HCT116 (cell line): ENCODE results near the gene MGST3. TPM values are rescaled to one million over a fixed set of nuclear protein-coding genes. Genes with fewer than 3 reads are reported as not detected.

Experiments
- ATAC-seq: fragments of 200-7000 bp; cut with Tn5 transposase; 2 replicates; pipeline ENCODE4 v1.9.1; 2020; ENCODE audit warnings: mild to moderate bottlenecking, moderate library complexity
- BruUV-seq: library from RNA; stranded (reverse); fragments of 400-500 nt; replicated peaks from 2 replicates; lab custom pipeline; 2021; lab: Mats Ljungman, UMichigan
- CTCF ChIA-PET: fragments of 300-600 bp; sonication (Branson Sonifier 250); formaldehyde crosslinking; loops from one replicate; lab custom pipeline; 2021; ENCODE audit warnings: antibody characterized with exemption; lab: Charles Lee
- POLR2A ChIA-PET: fragments of 300-600, 350-600 bp; sonication (Branson Sonifier 250); formaldehyde crosslinking; loops from one replicate; lab custom pipeline; 2021; ENCODE audit warnings: antibody characterized with exemption; lab: Charles Lee
- RAD21 ChIA-PET, 2 experiments: fragments of 300-600 bp; sonication (Branson Sonifier 250); formaldehyde crosslinking; loops; one replicate each; lab custom pipeline; 2023; ENCODE audit warnings: low total read pairs in 2 of 2; ENCODE audit not compliant: uncharacterized antibody in 2 of 2, unreplicated experiment in 2 of 2, low non-redundant PET in 1 of 2; lab: Charles Lee
- DNase-seq: peaks from one replicate; pipeline ENCODE4 v3.0.0-alpha.2; 2010; ENCODE audit warnings: low read depth, low spot score
- H2AFZ ChIP-seq: fragments of 200-600 bp; shearing (Covaris generic), sonication (generic); 2 replicates; pipeline ENCODE4 v1.6.1; 2017; ENCODE audit warnings: low read depth, mixed run types, mixed read lengths, antibody characterized with exemption, low read length; ENCODE audit not compliant: poor library complexity, severe bottlenecking
- H3K27ac ChIP-seq: 2 replicates; pipeline ENCODE4 v1.5.1; 2012; ENCODE audit warnings: low read depth, low read length
- H3K27me3 ChIP-seq: fragments of 200-600 bp; sonication (generic); 2 replicates; pipeline ENCODE4 v1.6.1; 2016; ENCODE audit warnings: mixed run types, low read length, mixed read lengths; ENCODE audit not compliant: insufficient read depth
- H3K36me3 ChIP-seq, 2 experiments: fragments of 200-500 bp in 1 of 2; fragments of 200-600 bp in 1 of 2; sonication (Bioruptor generic) in 1 of 2; sonication (generic) in 1 of 2; 2 replicates each; pipeline versions ENCODE4 v1.5.1 to v1.6.1; 2014 to 2016; ENCODE audit warnings: low read length in 2 of 2, inconsistent platforms in 1 of 2, mixed read lengths in 1 of 2, mixed run types in 1 of 2; ENCODE audit not compliant: insufficient read depth in 2 of 2, control insufficient read depth in 1 of 2
- H3K4me1 ChIP-seq, 2 experiments: fragments of 200-600 bp in 1 of 2; sonication (generic) in 1 of 2; 2 replicates each; pipeline versions ENCODE4 v1.5.1 to v1.6.1; 2012 to 2017; ENCODE audit warnings: low read length in 2 of 2, inconsistent platforms in 1 of 2, mild to moderate bottlenecking in 1 of 2, mixed read lengths in 1 of 2, mixed run types in 1 of 2, moderate library complexity in 1 of 2; ENCODE audit not compliant: insufficient read depth in 2 of 2, control insufficient read depth in 1 of 2
- H3K4me2 ChIP-seq: fragments of 200-600 bp; sonication (generic); 2 replicates; pipeline ENCODE4 v1.6.1; 2017; ENCODE audit warnings: mixed run types, low read length, mixed read lengths
- H3K4me3 ChIP-seq, 2 experiments: fragments of 200-600 bp in 1 of 2; sonication (generic) in 1 of 2; replicated peaks in 1 of 2; 2 replicates each; pipeline ENCODE4 v1.5.1; 2011 to 2016; ENCODE audit warnings: low read length in 2 of 2, control low read depth in 1 of 2, low read depth in 1 of 2, mild to moderate bottlenecking in 1 of 2, mixed read lengths in 1 of 2, mixed run types in 1 of 2
- H3K79me2 ChIP-seq: fragments of 200-600 bp; sonication (generic); 2 replicates; pipeline ENCODE4 v1.6.1; 2017; ENCODE audit warnings: mild to moderate bottlenecking, mixed run types, low read length, moderate library complexity, mixed read lengths; ENCODE audit not compliant: insufficient read depth
- H3K9ac ChIP-seq: fragments of 200-600 bp; sonication (generic); 2 replicates; pipeline ENCODE4 v1.6.1; 2016; ENCODE audit warnings: low read length, mixed read lengths
- H3K9me2 ChIP-seq: fragments of 200-600 bp; sonication (generic), shearing (Covaris generic); 2 replicates; pipeline ENCODE4 v1.6.1; 2017; ENCODE audit warnings: mixed run types, mild to moderate bottlenecking, moderate library complexity; ENCODE audit not compliant: insufficient read depth
- H3K9me3 ChIP-seq, 2 experiments: fragments of 200-500 bp in 1 of 2; fragments of 200-600 bp in 1 of 2; sonication (Bioruptor generic) in 1 of 2; sonication (generic) in 1 of 2; 2 replicates each; pipeline ENCODE4 v1.6.1; 2014 to 2017; ENCODE audit warnings: low read length in 2 of 2, mixed read lengths in 2 of 2, inconsistent platforms in 1 of 2, low read depth in 1 of 2, mild to moderate bottlenecking in 1 of 2, mixed run types in 1 of 2, moderate library complexity in 1 of 2; ENCODE audit not compliant: control insufficient read depth in 1 of 2, insufficient read depth in 1 of 2
- H4K20me1 ChIP-seq: fragments of 200-600 bp; sonication (generic), shearing (Covaris generic); 2 replicates; pipeline ENCODE4 v1.6.1; 2017; ENCODE audit warnings: mixed run types, mild to moderate bottlenecking, moderate library complexity; ENCODE audit not compliant: insufficient read depth
- ATF3 ChIP-seq: IDR thresholded peaks from 2 replicates; pipeline ENCODE4 v1.6.1; 2012
- CBX3 ChIP-seq: IDR thresholded peaks from 2 replicates; pipeline ENCODE4 v1.6.1; 2012; ENCODE audit warnings: low read depth
- CEBPB ChIP-seq: IDR thresholded peaks from 2 replicates; pipeline ENCODE4 v1.6.1; 2012; ENCODE audit warnings: low read depth
- CTCF ChIP-seq, 3 experiments: fragments of 200-600 bp in 1 of 3; sonication (generic) in 1 of 3; IDR thresholded peaks in 2 of 3; conservative IDR thresholded peaks in 1 of 3; 2 replicates each; pipeline ENCODE4 v1.5.1; 2012 to 2017; ENCODE audit warnings: low read depth in 2 of 3, low read length in 2 of 3, antibody characterized with exemption in 1 of 3, borderline replicate concordance in 1 of 3, control low read depth in 1 of 3, mild to moderate bottlenecking in 1 of 3, mixed read lengths in 1 of 3, mixed run types in 1 of 3, moderate library complexity in 1 of 3; ENCODE audit not compliant: insufficient read depth in 1 of 3
- EGR1 ChIP-seq: IDR thresholded peaks from 2 replicates; pipeline ENCODE4 v1.6.1; 2012; ENCODE audit warnings: low read depth
- ELF1 ChIP-seq: IDR thresholded peaks from 2 replicates; pipeline ENCODE4 v1.6.1; 2012; ENCODE audit warnings: low read depth, borderline replicate concordance
- EZH2 ChIP-seq: fragments of 200-600 bp; sonication (generic); IDR thresholded peaks from 2 replicates; pipeline ENCODE4 v1.6.1; 2017; ENCODE audit warnings: antibody characterized with exemption, mixed run types
- EZH2phosphoT487 ChIP-seq: fragments of 200-600 bp; IDR thresholded peaks from 2 replicates; pipeline ENCODE4 v1.6.1; 2018; ENCODE audit warnings: antibody characterized with exemption, borderline replicate concordance
- FOSL1 ChIP-seq: IDR thresholded peaks from 2 replicates; pipeline ENCODE4 v1.6.1; 2012; ENCODE audit warnings: low read depth
- JUND ChIP-seq: IDR thresholded peaks from 2 replicates; pipeline ENCODE4 v1.6.1; 2012
- POLR2AphosphoS5 ChIP-seq: IDR thresholded peaks from 2 replicates; pipeline ENCODE4 v1.6.1; 2011; ENCODE audit warnings: mild to moderate bottlenecking, low read depth, low read length, moderate library complexity
- RAD21 ChIP-seq: IDR thresholded peaks from 2 replicates; pipeline ENCODE4 v1.6.1; 2012; ENCODE audit warnings: low read depth, mild to moderate bottlenecking
- REST ChIP-seq: IDR thresholded peaks from 2 replicates; pipeline ENCODE4 v1.6.1; 2012; ENCODE audit warnings: low read depth
- SP1 ChIP-seq: IDR thresholded peaks from 2 replicates; pipeline ENCODE4 v1.6.1; 2012; ENCODE audit warnings: low read depth
- SRF ChIP-seq: IDR thresholded peaks from 2 replicates; pipeline ENCODE4 v1.6.1; 2012; ENCODE audit warnings: low read depth
- YY1 ChIP-seq: IDR thresholded peaks from 2 replicates; pipeline ENCODE4 v1.6.1; 2011; ENCODE audit warnings: low read length, low read depth, moderate library complexity, mild to moderate bottlenecking; ENCODE audit not compliant: insufficient replicate concordance; ENCODE audit errors: extremely low read depth
- ZBTB33 ChIP-seq: IDR thresholded peaks from 2 replicates; pipeline ENCODE4 v1.6.1; 2011; ENCODE audit warnings: mild to moderate bottlenecking, low read length, moderate library complexity; ENCODE audit not compliant: insufficient replicate concordance; ENCODE audit errors: extremely low read depth
- ZFX ChIP-seq: fragments of 450-650 bp; IDR thresholded peaks from 2 replicates; pipeline ENCODE4 v1.6.1; 2017
- intact Hi-C: fragments of 100-400 bp; cut with micrococcal nuclease; formaldehyde crosslinking; loops from 2 replicates; pipeline ENCODE4 v1.10.0; 2022
- total RNA-seq: library from RNA; stranded (reverse); gene quantifications from one replicate; pipeline ENCODE4 v1.2.1, GENCODE V29; 2021; ENCODE audit not compliant: unreplicated experiment

Gene MGST3
- total RNA-seq, 1 experiment from 2014 or later = 93.7 TPM

- TF ChIP-seq EZH2 (no peak), CEBPB (no peak), CBX3 (no peak), YY1 (no peak), REST (no peak), CTCF (IDR thresholded peaks at IDR 0.05 in 2 of 3, conservative IDR thresholded peaks at IDR 0.05 in 1 of 3; ENCODE audit: borderline replicate concordance in 1 of 3, insufficient read depth in 1 of 3, low read depth in 2 of 3, low read length in 2 of 3) (no peak), POLR2AphosphoS5 (no peak), ELF1 (no peak), SRF (no peak), ZBTB33 (no peak), FOSL1 (no peak), EZH2phosphoT487 (no peak), SP1 (no peak), ATF3 (no peak), RAD21 (no peak), JUND (no peak), ZFX (no peak), EGR1 (no peak)
- Histone ChIP-seq H3K9ac (no peak overlapping the region), H3K36me3 (no peaks in the 10 kb centered on the region), H3K4me3 (no peak overlapping the region), H3K79me2 (peaks cover 24% of the 10 kb centered on the region), H3K27me3 (no peaks in the 10 kb centered on the region), H3K4me2 (no peak overlapping the region), H4K20me1 (no peaks in the 10 kb centered on the region), H3K4me1 (peaks cover 10 to 33% of the 10 kb centered on the region in 2 experiments), H2AFZ (no peak overlapping the region), H3K27ac (no peak overlapping the region), H3K9me2 (no peaks in the 10 kb centered on the region), H3K9me3 (no peaks in the 10 kb centered on the region)
- ChIA-PET RAD21 (no interaction called here), CTCF (no interaction called here), POLR2A (no interaction called here)
- DNase-seq (no peak), ATAC-seq (no peak)
- BruUV-seq = no TSS peak
- intact Hi-C loops = loop anchor here (5.0 kb wide), 2 partner anchors 64 to 534 kb away; partner anchors contain the start of genes ALDH9A1 and FAM78B
Measured at GRCh38 chr1:165633614-165634013, 2.6 kb downstream of the MGST3 start.
